ENCODE data around the gene PLOD1.
A peak's percentile ranks its signal among the peaks of the same experiment; 100 is the strongest.

The PLOD1 gene

GRCh38 chr1:11977625-11978024 is 43.1 kb downstream of the PLOD1 start:
- DNase-seq (ENCODE audit: low spot score) (no peak), FAIRE-seq (no peak)

- no peak for DNase-seq (ENCODE audit: low spot score)
- no peak for FAIRE-seq
These were observed 43.8 kb downstream of the PLOD1 start for GRCh38 chr1:11978301-11978700.

GRCh38 chr1:11979028-11979850 is 44.7 kb downstream of the PLOD1 start:
- no peak for FAIRE-seq
- DNase-seq (ENCODE audit: low spot score): no peak

- peak; percentile 92 for DNase-seq (ENCODE audit: low spot score)
- peak; percentile 79 for FAIRE-seq
These were observed 45.5 kb downstream of the PLOD1 start, which contains the start of gene MFN2 for GRCh38 chr1:11979851-11980675. TSS of gene MFN2 (plus strand) at chr1:11980444. CDS start at chr1:11989169, 8,725 bp downstream.

- no peak for DNase-seq (ENCODE audit: low spot score)
- no peak for FAIRE-seq
These were observed 46.1 kb downstream of the PLOD1 start for GRCh38 chr1:11980676-11980972.

- FAIRE-seq: no peak
- no peak for DNase-seq (ENCODE audit: low spot score)
These were observed 47.0 kb downstream of the PLOD1 start for GRCh38 chr1:11981378-11982009.

GRCh38 chr1:11982010-11982392 is 47.5 kb downstream of the PLOD1 start:
- FAIRE-seq (no peak), DNase-seq (ENCODE audit: low spot score) (no peak)

GRCh38 chr1:11984121-11984520 is 49.6 kb downstream of the PLOD1 start:
- DNase-seq (ENCODE audit: low spot score) (no peak), FAIRE-seq (no peak)

- FAIRE-seq (no peak), DNase-seq (ENCODE audit: low spot score) (no peak)
These were observed 50.1 kb downstream of the PLOD1 start for GRCh38 chr1:11984576-11984975.

- DNase-seq (ENCODE audit: low spot score): no peak
- FAIRE-seq: no peak
These were observed 50.7 kb downstream of the PLOD1 start for GRCh38 chr1:11985171-11985570.

GRCh38 chr1:11985851-11986250 is 51.3 kb downstream of the PLOD1 start:
- DNase-seq (ENCODE audit: low spot score) (no peak), FAIRE-seq (no peak)

GRCh38 chr1:11989669-11990068 is 55.2 kb downstream of the PLOD1 start:
- DNase-seq (ENCODE audit: low spot score): no peak
- FAIRE-seq: no peak

- no peak for FAIRE-seq
- peak; percentile 35 for DNase-seq (ENCODE audit: low spot score)
These were observed 56.0 kb downstream of the PLOD1 start for GRCh38 chr1:11990303-11991032.

GRCh38 chr1:11991969-11992676 is 57.6 kb downstream of the PLOD1 start:
- no peak for FAIRE-seq
- no peak for DNase-seq (ENCODE audit: low spot score)

GRCh38 chr1:11997081-11997850 is 62.7 kb downstream of the PLOD1 start:
- DNase-seq (ENCODE audit: low spot score): no peak
- no peak for FAIRE-seq

- no peak for FAIRE-seq
- DNase-seq (ENCODE audit: low spot score): no peak
These were observed 64.1 kb downstream of the PLOD1 start for GRCh38 chr1:11998636-11999035.

GRCh38 chr1:11999236-11999635 is 64.7 kb downstream of the PLOD1 start:
- FAIRE-seq (no peak), DNase-seq (ENCODE audit: low spot score) (no peak)

- no peak for FAIRE-seq
These were observed 66.9 kb downstream of the PLOD1 start for GRCh38 chr1:12001249-12001917.

GRCh38 chr1:12001996-12002493 is 67.5 kb downstream of the PLOD1 start:
- FAIRE-seq: peak; percentile 76
- DNase-seq (ENCODE audit: low spot score): peak; percentile 87

More at GRCh38 chr1:12001249-12001917, 66.9 kb downstream of the PLOD1 start:
- no peak for DNase-seq (ENCODE audit: low spot score)
